MCF 10A (cell line): ENCODE data around the gene IFITM5. TPM values are rescaled to one million over a fixed set of nuclear protein-coding genes. Genes with fewer than 3 reads are reported as not detected.
A peak's percentile ranks its signal among the peaks of the same experiment; 100 is the strongest.
"Not testable (repeated sequence)": the region's sequence is repeated elsewhere in the genome, so short reads cannot be mapped to it uniquely, and the experiment has no call there.

Experiments used
- BruUV-seq: library from RNA; stranded (reverse); fragments of 400-500 nt; replicated peaks from 2 replicates; lab custom pipeline; 2021; lab: Mats Ljungman, UMichigan
- CTCF ChIA-PET: fragments of 300-600 bp; sonication (Branson Sonifier 250); formaldehyde crosslinking; extraction: SDS; loops from one replicate; lab custom pipeline; 2021; ENCODE audit warnings: antibody characterized with exemption, inconsistent platforms; lab: Yijun Ruan, JAX
- POLR2A ChIA-PET: fragments of 300-600, 350-650 bp; sonication (Branson Sonifier 250); formaldehyde crosslinking; extraction: SDS; loops from one replicate; lab custom pipeline; 2020; ENCODE audit warnings: antibody characterized with exemption, inconsistent platforms; lab: Yijun Ruan, JAX
- DNase-seq: peaks from one replicate; pipeline ENCODE4 v3.0.0-alpha.2; 2018; ENCODE audit not compliant: unreplicated experiment
- H3K27ac Mint-ChIP-seq: one replicate; pipeline ENCODE4 v1.8.0; 2022; ENCODE audit warnings: mild to moderate bottlenecking, low read depth, mixed read lengths; ENCODE audit not compliant: unreplicated experiment
- H3K27me3 Mint-ChIP-seq: one replicate; pipeline ENCODE4 v1.8.0; 2022; ENCODE audit warnings: mixed read lengths; ENCODE audit not compliant: insufficient read depth, unreplicated experiment
- H3K36me3 Mint-ChIP-seq: one replicate; pipeline ENCODE4 v1.8.0; 2022; ENCODE audit warnings: mild to moderate bottlenecking, moderate library complexity, mixed read lengths; ENCODE audit not compliant: insufficient read depth, unreplicated experiment
- H3K4me1 Mint-ChIP-seq: one replicate; pipeline ENCODE4 v1.8.0; 2022; ENCODE audit warnings: mixed read lengths; ENCODE audit not compliant: insufficient read depth, unreplicated experiment
- H3K4me3 Mint-ChIP-seq: one replicate; pipeline ENCODE4 v1.8.0; 2022; ENCODE audit warnings: mild to moderate bottlenecking, moderate library complexity, mixed read lengths; ENCODE audit not compliant: unreplicated experiment
- H3K9me3 Mint-ChIP-seq: one replicate; pipeline ENCODE4 v1.8.0; 2022; ENCODE audit warnings: mixed read lengths; ENCODE audit not compliant: unreplicated experiment
- intact Hi-C: fragments of 100-400 bp; cut with micrococcal nuclease; formaldehyde crosslinking; loops from 2 replicates; pipeline ENCODE4 v1.14.1; 2022
- total RNA-seq: library from RNA; stranded (reverse); gene quantifications from 2 replicates; pipeline ENCODE4 v1.2.3, GENCODE V29; 2022
- TF ChIP-seq, protein P1 (sequence below): fragments of 200-600 bp; IDR thresholded peaks from one replicate; pipeline ENCODE4 v1.8.0; 2022; ENCODE audit warnings: antibody characterized with exemption, mild to moderate bottlenecking; ENCODE audit not compliant: unreplicated experiment

Gene IFITM5
- total RNA-seq, 1 experiment from 2014 or later: not detected

- ChIA-PET POLR2A (interaction anchor here (0.6 to 1.0 kb wide), 4 partner anchors 12 to 105 kb away, joined by 3 to 4 read pairs (median 4); no protein-coding TSS in a partner anchor), CTCF (interaction anchor here (0.6 to 1.6 kb wide), 3 partner anchors 15 to 37 kb away, joined by 3 to 4 read pairs (median 3); no protein-coding TSS in a partner anchor)
- BruUV-seq: no TSS peak
- Mint-ChIP-seq H3K4me3 (peak overlapping the region; percentile 66), H3K27ac (no peak overlapping the region), H3K4me1 (peaks cover 6% of the 10 kb centered on the region), H3K9me3 (no peaks in the 10 kb centered on the region), H3K36me3 (no peaks in the 10 kb centered on the region), H3K27me3 (peaks cover 17% of the 10 kb centered on the region)
- TF ChIP-seq, protein P1, sequence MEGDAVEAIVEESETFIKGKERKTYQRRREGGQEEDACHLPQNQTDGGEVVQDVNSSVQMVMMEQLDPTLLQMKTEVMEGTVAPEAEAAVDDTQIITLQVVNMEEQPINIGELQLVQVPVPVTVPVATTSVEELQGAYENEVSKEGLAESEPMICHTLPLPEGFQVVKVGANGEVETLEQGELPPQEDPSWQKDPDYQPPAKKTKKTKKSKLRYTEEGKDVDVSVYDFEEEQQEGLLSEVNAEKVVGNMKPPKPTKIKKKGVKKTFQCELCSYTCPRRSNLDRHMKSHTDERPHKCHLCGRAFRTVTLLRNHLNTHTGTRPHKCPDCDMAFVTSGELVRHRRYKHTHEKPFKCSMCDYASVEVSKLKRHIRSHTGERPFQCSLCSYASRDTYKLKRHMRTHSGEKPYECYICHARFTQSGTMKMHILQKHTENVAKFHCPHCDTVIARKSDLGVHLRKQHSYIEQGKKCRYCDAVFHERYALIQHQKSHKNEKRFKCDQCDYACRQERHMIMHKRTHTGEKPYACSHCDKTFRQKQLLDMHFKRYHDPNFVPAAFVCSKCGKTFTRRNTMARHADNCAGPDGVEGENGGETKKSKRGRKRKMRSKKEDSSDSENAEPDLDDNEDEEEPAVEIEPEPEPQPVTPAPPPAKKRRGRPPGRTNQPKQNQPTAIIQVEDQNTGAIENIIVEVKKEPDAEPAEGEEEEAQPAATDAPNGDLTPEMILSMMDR: no peak
- intact Hi-C loops: no loop called here
- DNase-seq: no peak
Observed at GRCh38 chr11:287821-288477, 11.4 kb downstream of the IFITM5 start.

- H3K27ac Mint-ChIP-seq, H3K9me3 Mint-ChIP-seq, intact Hi-C loops, H3K36me3 Mint-ChIP-seq, H3K4me1 Mint-ChIP-seq, DNase-seq, BruUV-seq: not testable (repeated sequence)
- H3K4me3 Mint-ChIP-seq: peak overlapping the region; percentile 35
- peaks cover 24% of the 10 kb centered on the region for H3K27me3 Mint-ChIP-seq
- CTCF ChIA-PET: interaction anchor here (0.6 to 1.6 kb wide), 4 partner anchors 16 to 46 kb away, joined by 3 to 5 read pairs (median 4); no protein-coding TSS in a partner anchor
- POLR2A ChIA-PET: interaction anchor here (0.6 to 1.3 kb wide), 3 partner anchors 13 to 79 kb away, joined by 3 to 4 read pairs (median 3); no protein-coding TSS in a partner anchor
Observed at GRCh38 chr11:286977-287820, 12.1 kb downstream of the IFITM5 start.

GRCh38 chr11:285894-286220, 13.5 kb downstream of the IFITM5 start:
- CTCF ChIA-PET: interaction anchor here (1.2 kb wide), 1 partner anchor 35 kb away, joined by 3 read pairs; no protein-coding TSS in a partner anchor
- H3K4me1 Mint-ChIP-seq: peaks cover 6% of the 10 kb centered on the region
- no peak for DNase-seq
- no peak overlapping the region for H3K4me3 Mint-ChIP-seq
- intact Hi-C loops: no loop called here
- H3K27ac Mint-ChIP-seq: no peak overlapping the region
- H3K36me3 Mint-ChIP-seq: no peaks in the 10 kb centered on the region
- TF ChIP-seq, protein P1: no peak
- no peaks in the 10 kb centered on the region for H3K9me3 Mint-ChIP-seq
- no TSS peak for BruUV-seq
- peaks cover 34% of the 10 kb centered on the region for H3K27me3 Mint-ChIP-seq
- POLR2A ChIA-PET: interaction anchor here (1.3 kb wide), 2 partner anchors 49 to 77 kb away, joined by 3 to 4 read pairs; partner anchors contain the start of gene PSMD13

- POLR2A ChIA-PET: interaction anchor here (0.6 to 1.3 kb wide), 3 partner anchors 26 to 48 kb away, joined by 3 to 4 read pairs (median 3); partner anchors contain the start of gene PSMD13
- Mint-ChIP-seq H3K36me3 (no peaks in the 10 kb centered on the region), H3K27me3 (peaks cover 34% of the 10 kb centered on the region), H3K4me3 (no peak overlapping the region), H3K27ac (no peak overlapping the region), H3K4me1 (peaks cover 6% of the 10 kb centered on the region), H3K9me3 (no peaks in the 10 kb centered on the region)
- intact Hi-C loops: no loop called here
- TF ChIP-seq, protein P1: no peak
- CTCF ChIA-PET: interaction anchor here (1.2 kb wide), 1 partner anchor 34 kb away, joined by 3 read pairs; no protein-coding TSS in a partner anchor
- BruUV-seq: no TSS peak
- DNase-seq: no peak
Observed at GRCh38 chr11:285021-285893, 14.1 kb downstream of the IFITM5 start.
